ENCODE measurements around the gene ZP3. TPM values are rescaled to one million over a fixed set of nuclear protein-coding genes. Genes with fewer than 3 reads are reported as not detected.
"Not testable (repeated sequence)": the region's sequence is repeated elsewhere in the genome, so short reads cannot be mapped to it uniquely, and the experiment has no call there.

ZP3 gene
- total RNA-seq, 1 donor from 2014 or later = 0.89 TPM

GRCh38 chr7:76383089-76383944 lies 41.4 kb upstream of the ZP3 start:
- DNase-seq (ENCODE audit: low spot score in 2 of 2, unreplicated experiment in 2 of 2) = no peak
- Mint-ChIP-seq H3K4me3 (no peak overlapping the region), H3K36me3 (no peaks in the 10 kb centered on the region), H3K4me1 (peaks cover 2% of the 10 kb centered on the region), H3K9me3 (no peaks in the 10 kb centered on the region), H3K27ac (no peak overlapping the region), H3K27me3 (ENCODE audit: low read depth) (no peaks in the 10 kb centered on the region)
- no peak for TF ChIP-seq CTCF (IDR thresholded peaks at IDR 0.05; ENCODE audit: unreplicated experiment)

GRCh38 chr7:76386691-76387260 lies 38.0 kb upstream of the ZP3 start:
- Mint-ChIP-seq H3K27me3 (ENCODE audit: low read depth) (no peaks in the 10 kb centered on the region), H3K9me3 (no peaks in the 10 kb centered on the region)
- no peak for TF ChIP-seq CTCF (IDR thresholded peaks at IDR 0.05; ENCODE audit: unreplicated experiment)

GRCh38 chr7:76387789-76388188 lies 37.0 kb upstream of the ZP3 start:
- not testable (repeated sequence) for H3K4me1 Mint-ChIP-seq; H3K27me3 Mint-ChIP-seq (ENCODE audit: low read depth); H3K27ac Mint-ChIP-seq; H3K36me3 Mint-ChIP-seq; DNase-seq (ENCODE audit: low spot score in 2 of 2, unreplicated experiment in 2 of 2); H3K9me3 Mint-ChIP-seq; H3K4me3 Mint-ChIP-seq

More at GRCh38 chr7:76386691-76387260, 38.0 kb upstream of the ZP3 start:
- DNase-seq (ENCODE audit: low spot score in 2 of 2, unreplicated experiment in 2 of 2) = no peak
- no peaks in the 10 kb centered on the region for H3K4me1 Mint-ChIP-seq
- no peak overlapping the region for H3K4me3 Mint-ChIP-seq
- peaks cover 2% of the 10 kb centered on the region for H3K36me3 Mint-ChIP-seq
- no peak overlapping the region for H3K27ac Mint-ChIP-seq

GRCh38 chr7:76390092-76390491 lies 34.7 kb upstream of the ZP3 start:
- H3K27ac Mint-ChIP-seq = no peak overlapping the region
- H3K9me3 Mint-ChIP-seq = no peaks in the 10 kb centered on the region
- H3K4me1 Mint-ChIP-seq = peaks cover 7% of the 10 kb centered on the region
- H3K27me3 Mint-ChIP-seq (ENCODE audit: low read depth) = no peaks in the 10 kb centered on the region
- no peak overlapping the region for H3K4me3 Mint-ChIP-seq
- no peak for DNase-seq (ENCODE audit: low spot score in 2 of 2, unreplicated experiment in 2 of 2)
- TF ChIP-seq CTCF (IDR thresholded peaks at IDR 0.05; ENCODE audit: unreplicated experiment) = no peak
- H3K36me3 Mint-ChIP-seq = peaks cover 2% of the 10 kb centered on the region

GRCh38 chr7:76392531-76393115 lies 32.1 kb upstream of the ZP3 start:
- peaks cover 7% of the 10 kb centered on the region for H3K4me1 Mint-ChIP-seq
- peak overlapping the region; percentile 94 for H3K27ac Mint-ChIP-seq
- no peaks in the 10 kb centered on the region for H3K9me3 Mint-ChIP-seq
- H3K27me3 Mint-ChIP-seq (ENCODE audit: low read depth) = no peaks in the 10 kb centered on the region
- no peak for TF ChIP-seq CTCF (IDR thresholded peaks at IDR 0.05; ENCODE audit: unreplicated experiment)
- peaks cover 2% of the 10 kb centered on the region for H3K36me3 Mint-ChIP-seq
- no peak for DNase-seq (ENCODE audit: low spot score in 2 of 2, unreplicated experiment in 2 of 2)
- peak overlapping the region; percentile 76 for H3K4me3 Mint-ChIP-seq

Measured in mesothelial cell of epicardium (in vitro differentiated cells).